ENCODE data around the gene PRKCA. TPM values are rescaled to one million over a fixed set of nuclear protein-coding genes. Genes with fewer than 3 reads are reported as not detected.

Gene PRKCA
- total and polyA plus RNA-seq, 10 of the 15 experiments (the other 5 are each of a cell fraction or from before 2014, with no cell fraction given), result 0.11 to 14.6 (median 0.72) TPM

DNA sequence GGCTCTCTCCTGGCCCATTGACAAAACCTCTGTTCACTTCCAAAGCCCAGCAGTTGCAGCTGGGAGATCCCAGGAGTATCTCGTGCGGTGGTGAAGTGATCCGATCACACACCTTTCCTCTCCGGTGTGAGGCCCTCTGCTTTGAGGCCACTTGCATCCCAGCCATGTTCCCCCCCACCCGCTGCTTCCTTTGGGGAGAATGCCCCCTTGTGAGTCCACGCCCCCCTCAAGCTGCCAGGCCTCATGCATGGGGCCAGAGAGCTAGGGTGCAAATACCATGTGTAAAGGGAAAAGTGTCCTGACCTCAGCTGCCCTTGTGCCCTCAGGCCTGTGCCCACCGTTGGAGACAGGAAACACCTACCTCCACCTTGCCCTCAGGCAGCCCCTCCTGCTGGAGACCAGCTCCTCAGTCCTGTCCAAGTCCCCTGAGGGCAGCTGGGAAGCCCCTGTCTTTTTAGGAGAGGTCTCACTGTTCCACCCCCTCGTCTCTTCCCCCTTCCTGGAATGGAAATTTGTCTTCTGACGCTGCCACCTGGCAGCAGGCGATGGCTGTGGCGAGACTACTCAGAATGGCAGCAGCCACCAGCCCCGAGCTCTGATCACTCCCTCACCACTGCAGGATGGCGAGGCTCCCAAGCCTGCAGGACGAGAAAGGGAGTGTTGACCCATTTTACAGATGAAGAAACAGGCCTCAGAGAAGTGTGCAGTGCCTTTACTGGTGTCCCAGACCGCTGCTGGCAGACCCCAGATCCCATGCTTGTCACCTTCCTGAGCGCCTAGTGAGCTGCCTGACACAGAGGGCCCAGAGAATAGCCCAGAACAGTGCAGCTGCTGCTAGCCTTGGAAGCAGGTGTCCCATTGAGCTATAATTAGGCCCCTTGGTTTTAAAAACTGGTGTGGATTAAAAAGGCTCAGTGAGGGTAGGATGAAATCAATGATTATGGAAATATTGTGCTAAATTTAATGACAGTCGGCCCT, 411.9 kb downstream of the PRKCA start:
- POLR2A ChIA-PET, result interaction anchor here (0.5 to 3.2 kb wide), 8 partner anchors 9 to 528 kb away, joined by 3 to 23 read pairs (median 4); no protein-coding TSS in a partner anchor
- DNase-seq (ENCODE audit: low read depth, low spot score) (no peak), FAIRE-seq (no peak), ATAC-seq (peak; percentile 4)
- no peaks in the 10 kb centered on the region for H3K9me3 ChIP-seq (replicated peaks; ENCODE audit: control insufficient read depth, insufficient read depth, low read length)
- TF ChIP-seq, protein P1, sequence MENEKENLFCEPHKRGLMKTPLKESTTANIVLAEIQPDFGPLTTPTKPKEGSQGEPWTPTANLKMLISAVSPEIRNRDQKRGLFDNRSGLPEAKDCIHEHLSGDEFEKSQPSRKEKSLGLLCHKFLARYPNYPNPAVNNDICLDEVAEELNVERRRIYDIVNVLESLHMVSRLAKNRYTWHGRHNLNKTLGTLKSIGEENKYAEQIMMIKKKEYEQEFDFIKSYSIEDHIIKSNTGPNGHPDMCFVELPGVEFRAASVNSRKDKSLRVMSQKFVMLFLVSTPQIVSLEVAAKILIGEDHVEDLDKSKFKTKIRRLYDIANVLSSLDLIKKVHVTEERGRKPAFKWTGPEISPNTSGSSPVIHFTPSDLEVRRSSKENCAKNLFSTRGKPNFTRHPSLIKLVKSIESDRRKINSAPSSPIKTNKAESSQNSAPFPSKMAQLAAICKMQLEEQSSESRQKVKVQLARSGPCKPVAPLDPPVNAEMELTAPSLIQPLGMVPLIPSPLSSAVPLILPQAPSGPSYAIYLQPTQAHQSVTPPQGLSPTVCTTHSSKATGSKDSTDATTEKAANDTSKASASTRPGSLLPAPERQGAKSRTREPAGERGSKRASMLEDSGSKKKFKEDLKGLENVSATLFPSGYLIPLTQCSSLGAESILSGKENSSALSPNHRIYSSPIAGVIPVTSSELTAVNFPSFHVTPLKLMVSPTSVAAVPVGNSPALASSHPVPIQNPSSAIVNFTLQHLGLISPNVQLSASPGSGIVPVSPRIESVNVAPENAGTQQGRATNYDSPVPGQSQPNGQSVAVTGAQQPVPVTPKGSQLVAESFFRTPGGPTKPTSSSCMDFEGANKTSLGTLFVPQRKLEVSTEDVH (IDR thresholded peaks at IDR 0.05; ENCODE audit: low read depth, partially characterized antibody), result no peak
- TF ChIP-seq SMARCA5 (IDR thresholded peaks at IDR 0.05) (peak; percentile 53; the same call in 1 of the 2 replicates), ZNF687 (IDR thresholded peaks at IDR 0.05) (0 out of 2 replicates have a peak, but pooled peaks have one; percentile 18)
- RAD21 ChIA-PET (ENCODE audit: unreplicated experiment), result interaction anchor here (0.6 to 3.8 kb wide), 31 partner anchors 10 to 891 kb away, joined by 3 to 69 read pairs (median 3); no protein-coding TSS in a partner anchor
- SMC1A ChIA-PET (ENCODE audit: uncharacterized antibody, unreplicated experiment), result interaction anchor here (0.7 to 4.5 kb wide), 34 partner anchors 10 to 1003 kb away, joined by 3 to 53 read pairs (median 4); no protein-coding TSS in a partner anchor
- peak overlapping the region; percentile 49 for H3K27ac ChIP-seq (ENCODE audit: control insufficient read depth, insufficient read depth)
- no peaks in the 10 kb centered on the region for H3K79me2 ChIP-seq (ENCODE audit: control insufficient read depth, insufficient read depth, low read length)
- no peaks in the 10 kb centered on the region for H3K36me3 ChIP-seq (ENCODE audit: control insufficient read depth in 2 of 2, insufficient read depth in 2 of 2, low read length in 1 of 2)
- H3K4me3 ChIP-seq, result no peak overlapping the region
- no peaks in the 10 kb centered on the region for H4K20me1 ChIP-seq (ENCODE audit: control insufficient read depth, insufficient read depth)
- H3K4me2 ChIP-seq (ENCODE audit: control insufficient read depth, insufficient read depth), result peak overlapping the region; percentile 39
- in situ Hi-C loops (cut with MboI), result loop anchor here (5.0 to 25.0 kb wide), 4 partner anchors 193 to 923 kb away; no protein-coding TSS in a partner anchor
- intact Hi-C loops (cut with micrococcal nuclease; ENCODE audit: unreplicated experiment), result loop anchor here (2.0 to 10.0 kb wide), 7 partner anchors 87 to 860 kb away; partner anchors contain the start of gene PITPNC1
- H2AFZ ChIP-seq (ENCODE audit: control insufficient read depth, low read depth, low read length), result no peak overlapping the region
- peaks cover 26% of the 10 kb centered on the region for H3K4me1 ChIP-seq (ENCODE audit: control insufficient read depth, insufficient read depth, low read length)
- CTCF ChIA-PET, result interaction anchor here (0.6 to 5.8 kb wide), 40 partner anchors 9 to 934 kb away, joined by 3 to 56 read pairs (median 4); no protein-coding TSS in a partner anchor
- H3K27me3 ChIP-seq (replicated peaks in 1 of 2; ENCODE audit: control insufficient read depth in 2 of 2, insufficient read depth in 2 of 2, low read length in 1 of 2), result no peaks in the 10 kb centered on the region
- TSS peak; percentile 67 for BruUV-seq (replicated peaks)
- 33% methylated on average over 17 of the region's 17 CpGs for WGBS (ENCODE audit: insufficient coverage, insufficient replicate concordance, low lambda C conversion rate, missing lambda C conversion rate)
- no peak overlapping the region for H3K9ac ChIP-seq (ENCODE audit: control insufficient read depth, insufficient read depth, low read length)

Data from GM12878 (cell line).